GM12875 (cell line): ENCODE results near the gene PGLYRP2.

Source experiments
- H3K4me3 ChIP-seq: one replicate; pipeline ENCODE4 v1.5.1; 2011; ENCODE audit warnings: low read depth, low read length, control low read depth
- CTCF ChIP-seq: IDR thresholded peaks from 2 replicates; pipeline ENCODE4 v1.5.1; 2011; ENCODE audit warnings: low read depth, mild to moderate bottlenecking, control low read depth, inconsistent platforms, low read length, moderate library complexity, borderline replicate concordance; ENCODE audit not compliant: insufficient read depth

Gene PGLYRP2

GRCh38 chr19:15479391-15480345, at the start of gene PGLYRP2:
Gene PGLYRP2, minus strand, starts transcription at chr19:15479501. Its CDS starts 130 bp downstream, at chr19:15479371.
- no peak within 1 kb of the TSS for H3K4me3 ChIP-seq
- TF ChIP-seq CTCF: 0 out of 2 replicates have a peak, but pooled peaks have one; percentile 5

- TF ChIP-seq CTCF: no peak
- H3K4me3 ChIP-seq: no peak overlapping the region
Measured at GRCh38 chr19:15527705-15528104, 48.4 kb upstream of the PGLYRP2 start.

GRCh38 chr19:15526408-15526807, 47.1 kb upstream of the PGLYRP2 start:
- no peak for TF ChIP-seq CTCF
- no peak overlapping the region for H3K4me3 ChIP-seq

- TF ChIP-seq CTCF: no peak
- H3K4me3 ChIP-seq: no peak overlapping the region
Measured at GRCh38 chr19:15525291-15525690, 46.0 kb upstream of the PGLYRP2 start.

GRCh38 chr19:15524781-15525180, 45.5 kb upstream of the PGLYRP2 start:
- no peak overlapping the region for H3K4me3 ChIP-seq
- TF ChIP-seq CTCF: no peak

GRCh38 chr19:15519433-15519976, 40.2 kb upstream of the PGLYRP2 start:
- no peak overlapping the region for H3K4me3 ChIP-seq
- TF ChIP-seq CTCF: no peak
